BE2C (cell line): ENCODE data around the gene ZNF839. TPM values are rescaled to one million over a fixed set of nuclear protein-coding genes. Genes with fewer than 3 reads are reported as not detected.

ENCODE experiments used
- DNase-seq: peaks from one replicate; pipeline ENCODE4 v3.0.0-alpha.2; 2020
- H3K27me3 ChIP-seq: fragments of 250-450 bp; sonication (Bioruptor Pico); 2 replicates; pipeline ENCODE4 v1.5.1; 2020; ENCODE audit warnings: mild to moderate bottlenecking
- H3K36me3 ChIP-seq: fragments of 250-450 bp; sonication (Bioruptor Pico); 2 replicates; pipeline ENCODE4 v1.5.1; 2020; ENCODE audit warnings: mild to moderate bottlenecking
- H3K4me1 ChIP-seq: fragments of 250-450 bp; sonication (Bioruptor Pico); 2 replicates; pipeline ENCODE4 v1.5.1; 2020
- H3K4me3 ChIP-seq: 2 replicates; pipeline ENCODE4 v1.5.1; 2011; ENCODE audit warnings: low read depth, low read length
- H3K9me3 ChIP-seq: fragments of 250-450 bp; sonication (Bioruptor Pico); 2 replicates; pipeline ENCODE4 v1.5.1; 2020
- CTCF ChIP-seq: IDR thresholded peaks from 2 replicates; pipeline ENCODE4 v1.5.1; 2012; ENCODE audit warnings: mild to moderate bottlenecking, low read depth, low read length
- polyA plus RNA-seq: library from polyadenylated mRNA; unstranded; fragments of >200 nt; gene quantifications from one replicate; pipeline ENCODE4 v1.2.1, GENCODE V29; 2012; ENCODE audit warnings: low read depth, missing spikeins; ENCODE audit not compliant: insufficient read length, insufficient read depth

The ZNF839 gene
- polyA plus RNA-seq = 7.4 TPM

GRCh38 chr14:102319351-102320032, at the start of gene ZNF839:
Gene ZNF839, plus strand, starts transcription at chr14:102319746. Its CDS starts 20 bp downstream, at chr14:102319766.
- Histone ChIP-seq H3K4me3 (peak within 1 kb of the TSS; percentile 87), H3K4me1 (peaks cover 6% of the 10 kb centered on the region), H3K9me3 (no peaks in the 10 kb centered on the region), H3K36me3 (no peaks in the 10 kb centered on the region), H3K27me3 (no peaks in the 10 kb centered on the region)
- peak; percentile 95 for DNase-seq
- TF ChIP-seq CTCF = no peak

GRCh38 chr14:102272392-102272791, 47.2 kb upstream of the ZNF839 start:
- TF ChIP-seq CTCF = no peak

GRCh38 chr14:102275866-102276265, 43.7 kb upstream of the ZNF839 start:
- Histone ChIP-seq H3K4me3 (no peak overlapping the region), H3K36me3 (no peaks in the 10 kb centered on the region), H3K27me3 (no peaks in the 10 kb centered on the region), H3K4me1 (peaks cover 10% of the 10 kb centered on the region), H3K9me3 (no peaks in the 10 kb centered on the region)
- DNase-seq = no peak
- no peak for TF ChIP-seq CTCF

More at GRCh38 chr14:102272392-102272791, 47.2 kb upstream of the ZNF839 start:
- no peak for DNase-seq
- Histone ChIP-seq H3K4me1 (no peaks in the 10 kb centered on the region), H3K36me3 (no peaks in the 10 kb centered on the region), H3K4me3 (no peak overlapping the region), H3K9me3 (no peaks in the 10 kb centered on the region), H3K27me3 (no peaks in the 10 kb centered on the region)

- Histone ChIP-seq H3K36me3 (no peaks in the 10 kb centered on the region), H3K27me3 (no peaks in the 10 kb centered on the region), H3K4me1 (peaks cover 10% of the 10 kb centered on the region), H3K4me3 (no peak overlapping the region), H3K9me3 (no peaks in the 10 kb centered on the region)
- peak; percentile 30 for DNase-seq
- no peak for TF ChIP-seq CTCF
Measured at GRCh38 chr14:102277874-102278630, 41.5 kb upstream of the ZNF839 start.

- no peak for DNase-seq
- Histone ChIP-seq H3K4me1 (peaks cover 14% of the 10 kb centered on the region), H3K4me3 (no peak overlapping the region), H3K36me3 (no peaks in the 10 kb centered on the region), H3K27me3 (no peaks in the 10 kb centered on the region), H3K9me3 (no peaks in the 10 kb centered on the region)
- no peak for TF ChIP-seq CTCF
Measured at GRCh38 chr14:102278631-102278935, 41.0 kb upstream of the ZNF839 start.

- Histone ChIP-seq H3K27me3 (no peaks in the 10 kb centered on the region), H3K4me1 (peaks cover 19% of the 10 kb centered on the region), H3K36me3 (no peaks in the 10 kb centered on the region), H3K4me3 (no peak overlapping the region), H3K9me3 (no peaks in the 10 kb centered on the region)
- no peak for TF ChIP-seq CTCF
- DNase-seq = no peak
Measured at GRCh38 chr14:102279282-102279681, 40.3 kb upstream of the ZNF839 start.
